ENCODE data around the gene C22orf23. TPM values are rescaled to one million over a fixed set of nuclear protein-coding genes. Genes with fewer than 3 reads are reported as not detected.
"Not testable (repeated sequence)": the region's sequence is repeated elsewhere in the genome, so short reads cannot be mapped to it uniquely, and the experiment has no call there.

Gene C22orf23
- total RNA-seq, 1 donor from 2014 or later: not detected

GRCh38 chr22:37981282-37982011 is 28.0 kb upstream of the C22orf23 start:
- no peaks in the 10 kb centered on the region for H3K4me1 Mint-ChIP-seq (ENCODE audit: low read depth)
- H3K9me3 Mint-ChIP-seq (ENCODE audit: low read depth): no peaks in the 10 kb centered on the region
- H3K27me3 Mint-ChIP-seq (ENCODE audit: low read depth): peaks cover 10% of the 10 kb centered on the region
- H3K4me3 Mint-ChIP-seq (ENCODE audit: unreplicated experiment): no peak overlapping the region
- H3K36me3 Mint-ChIP-seq (ENCODE audit: low read depth): no peaks in the 10 kb centered on the region
- no peak for DNase-seq (ENCODE audit: low spot score)
- TF ChIP-seq CTCF (IDR thresholded peaks at IDR 0.05): no peak
- no peak overlapping the region for H3K27ac Mint-ChIP-seq (ENCODE audit: unreplicated experiment)

GRCh38 chr22:37979782-37980181 is 26.4 kb upstream of the C22orf23 start:
- Mint-ChIP-seq H3K4me1 (ENCODE audit: low read depth) (no peaks in the 10 kb centered on the region), H3K27ac (ENCODE audit: unreplicated experiment) (no peak overlapping the region), H3K9me3 (ENCODE audit: low read depth) (no peaks in the 10 kb centered on the region), H3K36me3 (ENCODE audit: low read depth) (peaks cover 2% of the 10 kb centered on the region), H3K27me3 (ENCODE audit: low read depth) (peaks cover 10% of the 10 kb centered on the region), H3K4me3 (ENCODE audit: unreplicated experiment) (no peak overlapping the region)
- no peak for TF ChIP-seq CTCF (IDR thresholded peaks at IDR 0.05)
- no peak for DNase-seq (ENCODE audit: low spot score)

- no peak overlapping the region for H3K27ac Mint-ChIP-seq (ENCODE audit: unreplicated experiment)
- no peaks in the 10 kb centered on the region for H3K27me3 Mint-ChIP-seq (ENCODE audit: low read depth)
- DNase-seq (ENCODE audit: low spot score): no peak
- no peak overlapping the region for H3K4me3 Mint-ChIP-seq (ENCODE audit: unreplicated experiment)
- peaks cover 3% of the 10 kb centered on the region for H3K36me3 Mint-ChIP-seq (ENCODE audit: low read depth)
- no peaks in the 10 kb centered on the region for H3K9me3 Mint-ChIP-seq (ENCODE audit: low read depth)
- TF ChIP-seq CTCF (IDR thresholded peaks at IDR 0.05): no peak
- no peaks in the 10 kb centered on the region for H3K4me1 Mint-ChIP-seq (ENCODE audit: low read depth)
Observed at GRCh38 chr22:37976547-37976946, 23.1 kb upstream of the C22orf23 start.

GRCh38 chr22:37976022-37976421 is 22.6 kb upstream of the C22orf23 start:
- H3K36me3 Mint-ChIP-seq (ENCODE audit: low read depth); H3K4me1 Mint-ChIP-seq (ENCODE audit: low read depth); H3K9me3 Mint-ChIP-seq (ENCODE audit: low read depth); H3K27ac Mint-ChIP-seq (ENCODE audit: unreplicated experiment); H3K4me3 Mint-ChIP-seq (ENCODE audit: unreplicated experiment); DNase-seq (ENCODE audit: low spot score); H3K27me3 Mint-ChIP-seq (ENCODE audit: low read depth): not testable (repeated sequence)

GRCh38 chr22:37975153-37975552 is 21.8 kb upstream of the C22orf23 start:
- no peaks in the 10 kb centered on the region for H3K27me3 Mint-ChIP-seq (ENCODE audit: low read depth)
- no peaks in the 10 kb centered on the region for H3K9me3 Mint-ChIP-seq (ENCODE audit: low read depth)
- H3K4me1 Mint-ChIP-seq (ENCODE audit: low read depth): no peaks in the 10 kb centered on the region
- no peak for TF ChIP-seq CTCF (IDR thresholded peaks at IDR 0.05)
- no peak overlapping the region for H3K27ac Mint-ChIP-seq (ENCODE audit: unreplicated experiment)
- no peak overlapping the region for H3K4me3 Mint-ChIP-seq (ENCODE audit: unreplicated experiment)
- H3K36me3 Mint-ChIP-seq (ENCODE audit: low read depth): peaks cover 3% of the 10 kb centered on the region
- DNase-seq (ENCODE audit: low spot score): no peak
